G401 (cell line): ENCODE measurements around the gene PKP4. TPM values are rescaled to one million over a fixed set of nuclear protein-coding genes. Genes with fewer than 3 reads are reported as not detected.
A peak's percentile ranks its signal among the peaks of the same experiment; 100 is the strongest.

Source experiments
- DNase-seq: peaks from one replicate; pipeline ENCODE4 v3.0.0-alpha.2; 2015; ENCODE audit warnings: low spot score
- in situ Hi-C: cut with HindIII; loops from 2 replicates; pipeline ENCODE4 v1.10.0; 2016; ENCODE audit warnings: low sequenced_read_pairs, mixed read lengths
- total RNA-seq: library from RNA; depleted of rRNA; stranded (reverse); fragments of >200 nt; shearing (Covaris generic); gene quantifications from 2 replicates; pipeline ENCODE4 v1.2.3, GENCODE V29; 2014

Gene PKP4
- total RNA-seq, 1 experiment from 2014 or later: 41.2 TPM

DNA sequence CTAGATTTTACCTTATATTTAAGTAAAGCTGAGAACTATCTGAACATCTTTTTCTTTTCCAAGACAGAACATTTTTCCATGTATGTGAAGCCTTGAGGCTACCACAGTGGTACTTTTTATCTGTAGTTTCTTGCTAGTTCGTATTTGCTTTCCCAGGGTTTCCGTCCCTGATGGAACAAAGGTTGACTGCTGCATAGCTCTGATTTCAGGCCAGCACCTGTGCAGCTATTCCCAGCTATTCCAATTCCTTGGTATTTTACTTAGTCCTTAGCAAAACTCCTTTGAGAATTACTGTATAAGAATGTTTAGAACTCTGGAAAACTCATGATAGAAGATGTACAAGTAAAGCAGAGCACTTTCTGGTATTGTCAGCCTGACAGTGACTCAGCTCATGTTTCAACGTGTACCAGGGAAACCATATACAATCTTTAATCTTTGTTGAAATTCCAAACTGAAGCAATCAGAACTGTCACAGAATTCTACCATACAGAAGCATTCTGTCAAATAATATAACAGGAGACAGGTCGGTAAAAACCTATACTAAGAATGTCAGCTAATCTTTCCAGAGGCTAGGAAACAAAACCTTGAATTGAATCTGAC is 162.2 kb downstream of the PKP4 start:
- no peak for DNase-seq
- in situ Hi-C loops: loop anchor here (5.0 kb wide), 1 partner anchor 38 kb away; no protein-coding TSS in a partner anchor

DNA sequence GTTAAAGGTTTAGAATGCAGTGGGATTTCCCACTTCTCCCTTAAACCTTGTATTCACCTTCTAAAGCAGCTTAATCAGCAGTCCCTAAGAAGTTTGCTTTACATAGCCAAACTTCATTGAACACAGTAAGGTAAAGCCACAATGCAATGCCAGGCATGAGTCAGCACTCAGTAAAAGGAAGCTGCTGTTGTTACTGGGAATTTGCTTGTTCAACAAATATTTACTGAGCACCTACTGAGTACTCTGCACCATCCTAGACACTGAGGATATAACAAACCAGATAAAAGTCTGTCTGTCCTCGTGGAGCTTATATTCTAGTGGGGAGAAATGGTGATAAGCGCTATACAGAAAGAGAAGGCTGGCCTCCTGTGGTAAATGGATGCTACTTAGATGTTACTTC is 162.7 kb downstream of the PKP4 start:
- DNase-seq: no peak
- in situ Hi-C loops: loop anchor here (5.0 kb wide), 1 partner anchor 38 kb away; no protein-coding TSS in a partner anchor

DNA sequence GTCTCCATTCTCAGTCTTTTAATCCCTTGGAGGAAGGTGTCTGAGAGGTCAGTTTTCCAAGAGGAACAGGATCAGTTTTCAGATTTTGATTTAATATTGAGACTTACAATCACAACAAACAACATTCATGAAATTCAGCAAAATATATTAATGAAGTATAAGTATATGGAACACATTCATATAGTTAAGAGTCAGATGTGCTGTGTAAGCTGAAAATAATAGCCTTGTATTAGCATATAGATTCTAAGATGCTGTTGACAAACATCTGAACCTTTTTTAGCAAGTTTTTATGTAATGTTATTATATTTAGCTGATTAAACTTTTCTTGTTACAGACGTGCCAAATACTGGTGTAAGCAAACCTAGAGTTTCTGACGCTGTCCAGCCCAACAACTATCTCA is 163.9 kb downstream of the PKP4 start:
- in situ Hi-C loops: no loop called here
- no peak for DNase-seq

DNA sequence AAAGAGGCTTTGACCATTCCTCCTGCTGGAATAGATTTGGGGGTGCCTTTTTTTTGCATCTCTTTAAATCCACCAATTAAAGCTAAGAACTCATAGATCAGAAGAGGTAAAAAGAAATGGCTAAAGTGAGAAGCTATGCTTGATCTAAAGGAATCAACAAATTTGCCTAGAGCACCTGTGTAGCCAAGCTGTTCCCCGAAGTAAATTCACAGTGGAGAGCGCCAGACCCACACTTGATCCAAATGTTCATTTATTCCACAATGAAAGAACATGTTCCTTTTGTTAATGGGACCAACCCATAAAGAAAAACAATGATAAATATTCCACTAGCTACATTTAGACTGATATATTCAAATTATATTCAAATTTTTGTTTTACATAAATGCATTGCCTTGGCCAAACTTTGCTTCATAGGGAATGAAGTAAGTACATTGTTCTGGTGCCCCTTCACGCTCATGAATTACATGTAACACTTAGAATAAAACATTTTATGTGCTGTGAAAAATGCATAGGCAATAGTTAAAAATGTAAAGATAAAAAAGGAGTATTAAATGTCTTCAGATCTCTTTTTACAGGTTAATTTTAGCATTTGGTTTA is 167.4 kb downstream of the PKP4 start:
- peak; percentile 76 for DNase-seq
- in situ Hi-C loops: no loop called here

DNA sequence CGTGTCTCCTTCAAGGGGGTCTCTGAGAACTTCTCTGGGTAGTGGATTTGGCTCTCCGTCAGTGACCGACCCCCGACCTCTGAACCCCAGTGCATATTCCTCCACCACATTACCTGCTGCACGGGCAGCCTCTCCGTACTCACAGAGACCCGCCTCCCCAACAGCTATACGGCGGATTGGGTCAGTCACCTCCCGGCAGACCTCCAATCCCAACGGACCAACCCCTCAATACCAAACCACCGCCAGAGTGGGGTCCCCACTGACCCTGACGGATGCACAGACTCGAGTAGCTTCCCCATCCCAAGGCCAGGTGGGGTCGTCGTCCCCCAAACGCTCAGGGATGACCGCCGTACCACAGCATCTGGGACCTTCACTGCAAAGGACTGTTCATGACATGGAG is 168.2 kb downstream of the PKP4 start:
- DNase-seq: no peak
- in situ Hi-C loops: no loop called here

DNA sequence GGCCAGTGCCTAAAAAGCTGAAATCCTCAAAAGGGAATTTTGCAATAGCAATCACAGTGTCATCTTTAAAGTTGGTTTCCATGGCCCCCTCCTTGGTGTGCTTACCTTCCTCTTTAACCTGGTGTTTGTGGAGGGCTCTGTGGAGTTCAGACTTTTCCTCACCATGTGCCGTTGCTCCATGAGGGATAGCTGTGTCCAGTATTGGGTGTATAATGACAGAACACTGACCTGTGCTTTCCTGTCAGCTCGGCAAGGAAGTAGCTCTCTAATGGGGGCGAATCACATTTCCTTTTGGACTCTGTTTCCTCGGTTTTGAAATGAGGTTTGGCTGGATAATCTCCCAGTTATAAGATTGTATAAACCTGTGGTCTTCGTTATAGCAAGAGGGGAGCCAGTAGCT is 172.4 kb downstream of the PKP4 start:
- in situ Hi-C loops: no loop called here
- no peak for DNase-seq

DNA sequence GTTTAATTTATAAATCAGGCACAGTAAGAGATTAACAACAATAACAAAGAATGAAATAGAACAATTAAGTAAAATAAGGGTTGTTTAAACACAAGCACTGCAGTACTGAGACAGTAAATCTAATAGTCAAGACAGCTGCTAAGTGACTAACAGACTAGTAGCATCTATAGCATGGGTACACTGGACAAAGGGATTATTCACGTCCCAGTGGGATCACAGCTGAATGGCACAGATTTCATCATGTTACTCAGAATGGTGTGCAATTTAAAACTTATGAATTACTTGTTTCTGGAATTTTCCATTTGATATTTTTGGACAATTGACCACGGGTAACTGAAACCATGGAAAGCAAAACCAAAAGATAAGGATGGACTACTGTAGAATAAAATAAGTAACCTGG is 176.5 kb downstream of the PKP4 start:
- in situ Hi-C loops: no loop called here
- no peak for DNase-seq

DNA sequence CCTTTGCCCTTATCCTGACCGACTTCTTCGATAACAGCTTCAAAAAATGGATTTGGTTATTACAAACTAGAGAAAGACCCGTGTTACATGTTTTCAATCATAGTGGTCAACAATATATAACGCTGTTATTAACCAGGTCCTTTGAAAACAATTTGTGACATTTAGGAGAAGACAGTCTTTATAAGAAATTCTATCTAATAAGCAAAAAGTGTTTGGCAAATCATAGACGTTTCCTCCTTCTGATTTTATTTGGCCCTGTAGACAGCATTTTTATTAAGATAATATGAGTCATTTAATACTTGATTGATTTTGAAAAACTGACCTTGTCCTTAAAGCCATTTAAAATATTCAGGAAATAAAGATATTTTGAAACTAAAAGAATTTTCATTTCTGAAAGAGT is 177.9 kb downstream of the PKP4 start:
- in situ Hi-C loops: no loop called here
- no peak for DNase-seq

DNA sequence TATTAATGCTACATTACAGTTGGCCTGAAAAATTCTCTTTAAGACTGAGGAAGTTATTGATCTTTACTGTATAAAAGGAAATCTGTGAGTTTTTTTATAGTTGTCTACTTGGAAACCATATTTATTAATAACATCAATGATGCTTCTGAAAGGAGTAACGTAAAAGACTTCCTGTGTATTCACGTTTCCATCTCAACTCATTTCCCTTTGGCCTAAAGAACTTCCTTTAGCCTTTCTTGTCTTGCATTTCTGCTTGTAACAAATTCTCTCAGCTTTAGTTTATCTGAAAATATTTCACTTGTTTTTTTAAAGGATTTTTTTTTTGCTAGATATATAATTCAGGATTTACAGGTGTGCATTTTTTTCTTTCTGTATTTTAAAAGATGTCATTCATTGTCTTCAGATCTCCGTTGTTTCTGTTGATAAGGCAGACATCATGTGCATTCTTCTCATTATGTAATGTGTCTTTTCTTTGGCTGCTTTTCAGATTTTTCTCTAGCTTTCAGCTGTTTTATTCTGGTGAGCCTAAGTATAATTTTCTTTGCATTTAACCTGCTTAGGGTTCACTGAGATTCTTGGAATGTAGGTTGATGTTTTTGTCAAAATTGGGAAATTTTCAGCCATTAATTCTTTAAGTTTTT is 179.3 kb downstream of the PKP4 start:
- peak; percentile 52 for DNase-seq
- in situ Hi-C loops: no loop called here

DNA sequence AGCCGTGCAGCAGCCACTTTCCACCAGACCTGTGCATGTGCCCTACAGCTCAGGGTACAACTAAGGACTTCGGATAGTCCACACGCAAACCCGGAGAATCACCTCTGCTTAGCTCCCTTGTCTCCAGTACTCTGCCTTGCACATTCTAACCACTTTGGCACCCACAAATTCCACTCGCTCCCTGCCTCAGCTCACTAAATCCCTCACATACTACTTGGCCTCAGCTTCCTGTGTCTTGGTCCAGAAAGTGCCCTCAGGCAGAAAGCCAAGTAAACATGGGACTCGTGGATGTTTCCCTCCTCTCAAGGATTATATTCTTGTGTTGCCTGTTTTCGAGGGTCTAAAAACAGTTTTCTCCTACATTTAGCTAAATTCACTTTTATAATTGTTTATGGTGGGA is 180.6 kb downstream of the PKP4 start:
- in situ Hi-C loops: no loop called here
- peak; percentile 46 for DNase-seq

DNA sequence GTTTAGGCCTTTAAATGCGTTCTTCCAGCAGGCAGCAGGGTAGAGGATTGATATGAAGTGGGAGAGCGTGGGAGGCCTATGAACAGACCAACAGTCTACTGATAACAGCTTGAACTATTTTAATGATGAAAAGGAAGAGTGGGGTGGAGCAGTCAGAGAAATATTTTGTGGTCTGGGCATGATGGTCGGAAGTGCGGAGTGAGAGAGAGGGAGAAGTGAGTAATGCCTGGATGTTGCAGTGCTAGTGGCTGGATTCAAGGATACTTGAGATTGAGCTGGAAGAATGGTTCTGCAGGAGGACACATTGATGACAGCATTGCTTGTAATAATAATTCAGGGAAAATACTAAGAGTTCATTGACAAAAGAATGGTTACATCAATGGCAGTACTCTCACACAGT is 187.4 kb downstream of the PKP4 start:
- no peak for DNase-seq
- in situ Hi-C loops: no loop called here

DNA sequence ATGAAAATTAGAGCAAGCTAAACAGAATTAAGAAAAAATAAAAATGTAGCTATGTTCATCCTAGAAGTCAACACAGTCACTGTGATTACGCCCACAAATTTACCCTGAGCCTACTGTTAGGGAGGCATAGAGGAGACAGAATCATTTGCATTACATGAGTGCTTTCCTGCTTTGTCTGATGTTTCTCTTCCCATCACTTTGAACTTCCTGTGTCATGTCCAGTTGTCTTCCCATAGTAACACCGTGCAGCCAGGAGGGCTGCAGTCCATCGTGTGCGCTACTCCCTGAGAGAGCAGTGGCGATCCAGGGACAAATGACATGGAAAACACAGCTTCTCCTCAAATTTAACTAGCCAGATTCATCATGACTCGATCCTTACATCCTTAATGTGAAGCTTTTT is 188.5 kb downstream of the PKP4 start:
- no peak for DNase-seq
- in situ Hi-C loops: no loop called here

DNA sequence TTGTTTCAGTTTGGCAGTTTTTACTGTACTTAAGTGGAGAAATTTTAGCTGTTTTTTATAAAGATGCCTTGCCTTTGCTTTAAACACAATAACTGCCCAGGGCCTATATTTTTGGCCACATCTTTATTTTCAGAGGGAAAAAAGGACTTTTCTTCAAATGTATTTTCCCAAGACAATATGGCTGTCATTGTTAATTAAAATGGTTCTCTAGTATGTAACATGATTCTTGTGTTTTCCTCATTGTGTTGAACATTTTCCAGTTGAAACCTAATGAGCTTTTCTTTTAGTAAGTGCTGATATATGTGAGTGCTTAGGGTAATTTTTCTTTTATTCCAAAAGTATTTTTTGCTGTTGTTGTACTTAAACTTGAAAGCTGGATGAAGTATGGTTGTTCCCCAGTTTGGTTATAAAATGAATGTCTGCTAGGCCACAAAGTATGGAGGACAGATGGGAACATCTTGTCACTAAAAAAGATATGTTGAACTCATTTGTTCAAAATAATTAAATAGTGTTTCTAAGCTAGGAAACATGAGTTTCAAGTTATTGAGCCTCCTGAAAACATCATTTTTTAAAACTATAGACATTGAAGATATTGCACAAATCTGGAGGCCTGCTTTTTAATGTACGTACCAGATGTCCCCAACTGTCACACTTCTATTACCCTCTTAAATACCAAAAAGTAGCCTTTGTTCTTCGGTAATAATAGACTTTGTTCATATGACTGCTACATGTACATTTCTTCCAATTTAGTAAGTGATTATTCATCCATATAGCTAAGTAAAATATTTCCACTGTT is 190.9 kb downstream of the PKP4 start:
- no peak for DNase-seq
- in situ Hi-C loops: no loop called here

DNA sequence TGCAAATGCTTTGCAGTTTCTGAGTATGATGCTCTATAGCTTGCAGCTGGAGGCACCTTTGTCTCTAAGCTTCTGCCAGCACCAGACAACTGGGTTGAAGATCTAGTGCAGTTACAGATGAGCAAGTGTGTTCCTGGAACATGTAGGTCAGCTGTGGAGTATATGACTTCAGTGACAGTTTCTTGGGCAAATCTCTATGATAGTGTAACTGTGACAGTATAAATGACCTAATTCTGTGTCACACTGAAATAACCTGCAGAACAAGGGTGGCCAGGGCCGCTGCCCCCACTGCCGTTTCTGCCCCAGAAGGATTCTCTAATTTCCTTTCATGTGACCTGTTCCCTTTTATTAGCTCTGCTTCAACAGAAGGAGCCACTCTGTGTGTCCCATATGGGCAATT is 193.1 kb downstream of the PKP4 start:
- in situ Hi-C loops: no loop called here
- DNase-seq: peak; percentile 40

DNA sequence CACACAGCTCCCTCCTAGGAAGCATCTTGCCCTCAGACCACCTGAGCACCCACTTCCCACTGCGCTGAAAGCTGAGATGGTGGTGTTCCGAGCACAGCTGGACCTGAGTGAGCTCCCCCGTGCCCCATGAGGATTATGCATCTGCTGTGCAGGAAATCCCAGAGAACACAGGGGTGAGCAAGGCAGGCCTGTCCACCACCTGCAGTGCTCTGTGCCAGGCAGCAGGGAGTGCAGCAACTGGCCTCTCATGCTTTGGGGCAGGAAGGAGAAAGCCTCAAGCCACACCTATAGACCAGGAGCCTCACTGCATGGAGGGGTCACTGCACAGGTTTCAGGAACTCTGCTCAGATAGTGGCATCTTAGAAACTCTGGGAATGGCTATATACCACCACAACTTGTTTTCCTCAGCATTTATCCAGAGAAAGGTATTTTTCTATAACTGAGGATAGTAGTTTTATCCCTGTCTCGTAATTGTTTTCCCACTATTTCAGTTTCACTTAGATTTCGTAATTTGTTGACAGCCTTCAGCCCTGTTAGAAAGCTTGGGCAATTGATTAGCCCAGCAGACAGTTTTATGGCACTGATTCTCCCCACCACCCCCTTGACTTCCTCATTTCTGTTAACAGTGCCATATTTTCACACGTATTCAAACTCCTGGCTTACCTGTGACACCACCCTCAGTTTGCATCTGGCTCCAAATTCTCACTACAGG is 194.1 kb downstream of the PKP4 start:
- DNase-seq: no peak
- in situ Hi-C loops: no loop called here

DNA sequence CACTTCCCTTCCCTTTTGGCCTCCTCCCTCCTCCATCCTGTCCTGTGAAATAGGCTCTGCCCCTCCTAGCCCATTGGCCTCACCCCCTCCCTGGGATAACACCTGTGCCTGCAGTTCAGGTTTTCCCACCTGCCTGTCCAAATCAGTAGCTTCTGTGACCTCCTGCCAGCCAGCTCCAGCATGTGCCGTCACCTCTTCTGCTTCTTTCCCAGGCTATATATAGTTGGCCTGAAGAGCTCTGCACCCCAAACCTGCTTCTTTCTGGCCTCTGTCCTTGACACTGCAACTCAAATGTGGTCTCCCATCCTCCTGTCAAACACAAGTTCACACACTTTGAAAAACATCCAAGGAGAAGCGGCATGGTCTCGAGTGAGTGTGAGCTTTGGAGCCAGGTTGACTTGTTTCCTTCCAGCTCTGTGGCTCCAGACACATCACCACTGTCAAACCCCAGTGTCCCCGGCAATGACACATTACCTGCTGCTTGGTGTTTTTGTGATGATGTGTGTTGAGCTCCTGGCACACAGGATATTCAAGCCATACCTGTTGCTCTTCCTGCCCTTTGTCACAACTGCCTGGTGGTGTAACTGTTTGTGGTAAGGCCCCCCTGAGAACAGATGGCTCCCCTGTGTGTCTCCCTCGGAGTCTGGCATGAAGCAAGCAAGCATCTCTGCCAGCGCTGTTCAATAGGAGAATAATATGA is 194.8 kb downstream of the PKP4 start:
- in situ Hi-C loops: no loop called here
- peak; percentile 17 for DNase-seq

DNA sequence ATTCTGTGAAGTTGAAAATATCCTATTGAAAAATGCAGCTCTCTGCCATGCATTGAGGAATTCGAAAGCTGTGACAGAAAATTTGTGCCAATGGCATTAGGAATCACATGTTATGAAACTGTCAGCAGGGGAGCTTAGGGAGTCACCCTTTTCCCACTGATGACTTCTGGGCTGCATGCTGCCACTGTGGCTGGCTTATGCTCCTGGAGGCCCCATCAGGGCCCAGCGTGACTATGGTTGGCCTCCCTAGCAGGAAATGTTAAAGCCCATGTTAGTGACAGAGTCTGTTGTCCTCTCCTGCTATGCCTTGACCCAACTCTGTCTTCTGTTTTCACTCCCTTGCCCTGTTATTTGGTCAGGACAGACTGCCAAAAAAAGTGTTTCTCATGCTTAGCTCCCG is 198.9 kb downstream of the PKP4 start:
- DNase-seq: no peak
- in situ Hi-C loops: loop anchor here (5.0 kb wide), 1 partner anchor 38 kb away; no protein-coding TSS in a partner anchor

DNA sequence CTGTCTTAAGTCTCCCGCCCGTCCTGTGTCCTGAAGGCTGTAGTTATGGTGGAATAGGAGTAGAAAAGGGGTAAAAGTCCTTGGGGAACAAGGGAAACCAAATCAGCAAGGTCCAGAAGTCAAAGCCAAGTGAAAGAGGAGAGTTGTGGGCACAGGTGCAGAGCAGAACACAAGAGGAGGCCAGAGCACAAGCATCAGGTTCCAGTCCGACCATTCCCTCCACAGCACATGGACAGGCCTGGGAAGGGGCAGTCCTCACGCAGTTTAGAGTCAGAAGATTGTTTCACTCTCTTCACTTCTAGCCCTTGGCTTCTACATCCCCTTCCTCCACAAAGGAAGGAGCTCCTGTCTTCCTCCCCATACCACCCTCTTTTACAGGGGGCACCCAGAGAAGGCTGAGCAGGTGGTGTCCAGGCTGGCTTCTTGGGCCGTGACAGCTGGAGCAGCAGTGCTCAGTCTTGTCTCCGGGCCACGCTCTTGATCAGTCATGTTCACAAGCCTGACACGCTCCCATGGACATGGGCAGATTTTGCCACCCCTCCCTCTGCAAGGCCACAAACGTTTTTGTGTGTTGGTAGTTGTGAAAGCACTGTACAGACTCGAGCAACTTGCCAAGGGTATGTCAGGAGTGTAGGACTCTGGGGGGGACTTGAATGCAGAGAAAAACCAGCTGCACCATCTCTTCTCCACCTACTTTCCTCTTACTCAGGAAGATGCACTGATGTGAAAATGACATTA is 199.9 kb downstream of the PKP4 start:
- in situ Hi-C loops: loop anchor here (5.0 kb wide), 1 partner anchor 39 kb away; no protein-coding TSS in a partner anchor
- no peak for DNase-seq
